Type B pancreatic cell (in vitro differentiated cells): ENCODE measurements around the gene ABCG1. TPM values are rescaled to one million over a fixed set of nuclear protein-coding genes. Genes with fewer than 3 reads are reported as not detected.

ENCODE experiments used
- DNase-seq: peaks from one replicate; pipeline ENCODE4 v3.0.0; 2021; ENCODE audit warnings: mixed read lengths; ENCODE audit not compliant: unreplicated experiment; ENCODE audit errors: extremely low spot score
- H3K27ac Mint-ChIP-seq: 2 replicates; pipeline ENCODE4 v1.8.0; 2021; ENCODE audit warnings: mild to moderate bottlenecking, mixed read lengths
- H3K27me3 Mint-ChIP-seq: 2 replicates; pipeline ENCODE4 v1.8.0; 2021; ENCODE audit warnings: mixed read lengths
- H3K36me3 Mint-ChIP-seq: 2 replicates; pipeline ENCODE4 v1.8.0; 2021; ENCODE audit warnings: mixed read lengths
- H3K4me1 Mint-ChIP-seq: one replicate; pipeline ENCODE4 v1.8.0; 2021; ENCODE audit warnings: mixed read lengths; ENCODE audit not compliant: unreplicated experiment
- H3K4me3 Mint-ChIP-seq: 2 replicates; pipeline ENCODE4 v1.8.0; 2021; ENCODE audit warnings: mild to moderate bottlenecking, mixed read lengths
- H3K9me3 Mint-ChIP-seq: 2 replicates; pipeline ENCODE4 v1.8.0; 2021; ENCODE audit warnings: mixed read lengths
- CTCF ChIP-seq: fragments of 200-600 bp; sonication (generic); conservative IDR thresholded peaks from 2 replicates; pipeline ENCODE4 v1.5.0; 2021; ENCODE audit warnings: antibody characterized with exemption, mild to moderate bottlenecking
- total RNA-seq: library from RNA; stranded (reverse); gene quantifications from 2 replicates; pipeline ENCODE4 v1.2.1, GENCODE V29; 2021; ENCODE audit warnings: low replicate concordance

ABCG1 gene
- total RNA-seq, 1 donor from 2014 or later, result 6.2 TPM

GRCh38 chr21:42282021-42282420 lies 63.1 kb downstream of the ABCG1 start:
- Mint-ChIP-seq H3K4me3 (no peak overlapping the region), H3K4me1 (peaks cover 6% of the 10 kb centered on the region), H3K27me3 (peaks cover 11% of the 10 kb centered on the region), H3K36me3 (no peaks in the 10 kb centered on the region), H3K27ac (no peak overlapping the region), H3K9me3 (no peaks in the 10 kb centered on the region)
- TF ChIP-seq CTCF, result no peak
- no peak for DNase-seq

- no peaks in the 10 kb centered on the region for H3K9me3 Mint-ChIP-seq
- TF ChIP-seq CTCF, result no peak
- no peak overlapping the region for H3K27ac Mint-ChIP-seq
- H3K4me1 Mint-ChIP-seq, result peaks cover 6% of the 10 kb centered on the region
- peaks cover 12% of the 10 kb centered on the region for H3K27me3 Mint-ChIP-seq
- no peak overlapping the region for H3K4me3 Mint-ChIP-seq
- no peaks in the 10 kb centered on the region for H3K36me3 Mint-ChIP-seq
- DNase-seq, result no peak
These were observed 63.8 kb downstream of the ABCG1 start for GRCh38 chr21:42282715-42283114.

GRCh38 chr21:42285569-42286245 lies 66.8 kb downstream of the ABCG1 start:
- H3K27ac Mint-ChIP-seq, result no peak overlapping the region
- no peak for TF ChIP-seq CTCF
- no peak for DNase-seq
- H3K9me3 Mint-ChIP-seq, result peaks cover 9% of the 10 kb centered on the region
- peaks cover 12% of the 10 kb centered on the region for H3K27me3 Mint-ChIP-seq
- H3K36me3 Mint-ChIP-seq, result peaks cover 6% of the 10 kb centered on the region
- H3K4me3 Mint-ChIP-seq, result no peak overlapping the region
- H3K4me1 Mint-ChIP-seq, result no peaks in the 10 kb centered on the region

GRCh38 chr21:42286416-42286815 lies 67.5 kb downstream of the ABCG1 start:
- no peaks in the 10 kb centered on the region for H3K4me1 Mint-ChIP-seq
- H3K4me3 Mint-ChIP-seq, result no peak overlapping the region
- H3K27ac Mint-ChIP-seq, result no peak overlapping the region

GRCh38 chr21:42287193-42288083 lies 68.5 kb downstream of the ABCG1 start:
- Mint-ChIP-seq H3K4me1 (no peaks in the 10 kb centered on the region), H3K27ac (no peak overlapping the region), H3K27me3 (peaks cover 12% of the 10 kb centered on the region), H3K4me3 (no peak overlapping the region), H3K36me3 (peaks cover 6% of the 10 kb centered on the region), H3K9me3 (peaks cover 9% of the 10 kb centered on the region)
- no peak for TF ChIP-seq CTCF
- no peak for DNase-seq

More at GRCh38 chr21:42286416-42286815, 67.5 kb downstream of the ABCG1 start:
- DNase-seq, result no peak
- Mint-ChIP-seq H3K36me3 (peaks cover 6% of the 10 kb centered on the region), H3K27me3 (peaks cover 12% of the 10 kb centered on the region), H3K9me3 (peaks cover 9% of the 10 kb centered on the region)
- TF ChIP-seq CTCF, result no peak
